H1 (cell line): Measurements from ENCODE around the gene DNAH1. TPM values are rescaled to one million over a fixed set of nuclear protein-coding genes. Genes with fewer than 3 reads are reported as not detected.
A peak's percentile ranks its signal among the peaks of the same experiment; 100 is the strongest.

Experiments
- CTCF ChIA-PET: fragments of 300-600 bp; sonication (Branson Sonifier 250); formaldehyde crosslinking; loops from one replicate; lab custom pipeline; 2021; ENCODE audit not compliant: partially characterized antibody; lab: Charles Lee
- POLR2A ChIA-PET: fragments of 300-600 bp; sonication (Branson Sonifier 250); formaldehyde crosslinking; loops from one replicate; lab custom pipeline; 2021; ENCODE audit warnings: inconsistent platforms; ENCODE audit not compliant: partially characterized antibody; lab: Charles Lee
- DNase-seq, 2 experiments: peaks; one replicate each; pipeline versions ENCODE4 v3.0.0 to v3.0.0-alpha.2; 2010 to 2022; ENCODE audit warnings: low spot score in 2 of 2, low read depth in 1 of 2, mixed read lengths in 1 of 2
- FAIRE-seq: peaks from 2 replicates; lab custom pipeline; 2011; peaks lifted over from hg19 to GRCh38; lab: Jason Lieb, UNC
- H2AFZ ChIP-seq: 2 replicates; pipeline ENCODE4 v1.8.1; 2012; ENCODE audit warnings: low read length, inconsistent platforms
- H2AK5ac ChIP-seq: 2 replicates; pipeline ENCODE4 v1.6.1; 2013; ENCODE audit warnings: low read depth, low read length
- H2BK120ac ChIP-seq: replicated peaks from 2 replicates; pipeline ENCODE3; 2013; ENCODE audit warnings: low read depth, low read length, inconsistent platforms
- H2BK12ac ChIP-seq: 2 replicates; pipeline ENCODE4 v1.6.1; 2013; ENCODE audit warnings: low read depth, low read length
- H2BK15ac ChIP-seq: 2 replicates; pipeline ENCODE4 v1.6.1; 2013; ENCODE audit warnings: low read length
- H2BK20ac ChIP-seq: 2 replicates; pipeline ENCODE4 v1.6.1; 2013; ENCODE audit warnings: low read length
- H2BK5ac ChIP-seq: 2 replicates; pipeline ENCODE4 v1.6.1; 2013; ENCODE audit warnings: low read depth, low read length
- H3K14ac ChIP-seq: 2 replicates; pipeline ENCODE4 v1.6.1; 2013; ENCODE audit warnings: inconsistent platforms; ENCODE audit not compliant: insufficient read length
- H3K18ac ChIP-seq: 2 replicates; pipeline ENCODE4 v1.6.1; 2013; ENCODE audit warnings: low read length; ENCODE audit errors: extremely low read depth
- H3K23ac ChIP-seq: 2 replicates; pipeline ENCODE4 v1.6.1; 2013; ENCODE audit warnings: inconsistent platforms; ENCODE audit not compliant: insufficient read length
- H3K23me2 ChIP-seq: 2 replicates; pipeline ENCODE4 v1.6.1; 2013; ENCODE audit warnings: low read depth, low read length
- H3K27ac ChIP-seq: 2 replicates; pipeline ENCODE4 v1.6.1; 2011; ENCODE audit warnings: low read depth, low read length, inconsistent platforms
- H3K27me3 ChIP-seq, 4 experiments: replicated peaks in 1 of 4; 1 replicate in 1 of 4; 2 replicates in 3 of 4; pipeline versions ENCODE4 v1.6.1 to v1.8.1; 2011 to 2013; ENCODE audit warnings: low read length in 3 of 4, mild to moderate bottlenecking in 3 of 4, inconsistent platforms in 2 of 4, mixed read lengths in 2 of 4, moderate library complexity in 1 of 4; ENCODE audit not compliant: control insufficient read depth in 3 of 4, insufficient read depth in 3 of 4; ENCODE audit errors: extremely low read depth in 1 of 4
- H3K36me3 ChIP-seq, 4 experiments: 2 replicates each; pipeline versions ENCODE4 v1.6.1 to v1.8.1; 2011 to 2013; ENCODE audit warnings: mild to moderate bottlenecking in 4 of 4, low read length in 3 of 4, moderate library complexity in 2 of 4, control low read depth in 1 of 4, inconsistent platforms in 1 of 4; ENCODE audit not compliant: insufficient read depth in 4 of 4, control insufficient read depth in 2 of 4
- H3K4ac ChIP-seq: replicated peaks from 2 replicates; pipeline ENCODE3; 2013; ENCODE audit warnings: low read length, low read depth, mixed read lengths, inconsistent platforms; ENCODE audit not compliant: insufficient read length
- H3K4me1 ChIP-seq, 4 experiments: replicated peaks in 1 of 4; 1 replicate in 1 of 4; 2 replicates in 3 of 4; pipeline versions ENCODE4 v1.6.1 to v1.8.1; 2011 to 2013; ENCODE audit warnings: low read length in 3 of 4, inconsistent platforms in 2 of 4, mixed read lengths in 1 of 4; ENCODE audit not compliant: insufficient read depth in 4 of 4, control insufficient read depth in 3 of 4
- H3K4me2 ChIP-seq, 2 experiments: 2 replicates each; pipeline versions ENCODE4 v1.6.1 to v1.8.1; 2011 to 2013; ENCODE audit warnings: low read depth in 2 of 2, low read length in 2 of 2, control low read depth in 1 of 2, inconsistent platforms in 1 of 2, mild to moderate bottlenecking in 1 of 2; ENCODE audit not compliant: insufficient read depth in 1 of 2
- H3K4me3 ChIP-seq, 4 experiments: fragments of 200-600, 300-600 bp in 1 of 4; sonication (generic), shearing (Covaris generic), sonication (Bioruptor Twin) in 1 of 4; 2 replicates each; pipeline versions ENCODE4 v1.5.1 to v1.8.1; 2011 to 2016; ENCODE audit warnings: low read length in 4 of 4, low read depth in 3 of 4, control low read depth in 2 of 4, inconsistent platforms in 2 of 4, mild to moderate bottlenecking in 2 of 4, mixed read lengths in 1 of 4, moderate library complexity in 1 of 4; ENCODE audit not compliant: insufficient read depth in 2 of 4; ENCODE audit errors: extremely low read depth in 1 of 4
- H3K56ac ChIP-seq: replicated peaks from 2 replicates; pipeline ENCODE3; 2013; ENCODE audit warnings: low read depth, mild to moderate bottlenecking, mixed read lengths, low read length, inconsistent platforms; ENCODE audit not compliant: insufficient read length
- H3K79me1 ChIP-seq: 2 replicates; pipeline ENCODE4 v1.6.1; 2013; ENCODE audit warnings: low read depth, low read length, control low read depth
- H3K79me2 ChIP-seq, 2 experiments: 2 replicates each; pipeline versions ENCODE4 v1.6.1 to v1.8.1; 2012 to 2013; ENCODE audit warnings: low read length in 2 of 2, mild to moderate bottlenecking in 2 of 2, inconsistent platforms in 1 of 2; ENCODE audit not compliant: insufficient read depth in 2 of 2, control insufficient read depth in 1 of 2
- H3K9ac ChIP-seq, 4 experiments: replicated peaks in 1 of 4; 1 replicate in 1 of 4; 2 replicates in 3 of 4; pipeline versions ENCODE4 v1.6.1 to v1.8.1; 2011 to 2013; ENCODE audit warnings: low read depth in 3 of 4, low read length in 3 of 4, control low read depth in 2 of 4, mild to moderate bottlenecking in 2 of 4, moderate library complexity in 2 of 4, inconsistent platforms in 1 of 4; ENCODE audit errors: extremely low read depth in 1 of 4
- H3K9me3 ChIP-seq, 2 experiments: 2 replicates each; pipeline versions ENCODE4 v1.6.1 to v1.8.1; 2012 to 2013; ENCODE audit warnings: mild to moderate bottlenecking in 2 of 2, moderate library complexity in 2 of 2, control low read depth in 1 of 2, inconsistent platforms in 1 of 2, low read depth in 1 of 2, low read length in 1 of 2, mixed read lengths in 1 of 2; ENCODE audit not compliant: insufficient read depth in 2 of 2
- H4K20me1 ChIP-seq, 2 experiments: replicated peaks in 1 of 2; 2 replicates each; pipeline versions ENCODE3 to v1.8.1; 2011 to 2013; ENCODE audit warnings: inconsistent platforms in 2 of 2, low read length in 2 of 2, mild to moderate bottlenecking in 1 of 2; ENCODE audit not compliant: insufficient read depth in 2 of 2, control insufficient read depth in 1 of 2
- H4K5ac ChIP-seq: 2 replicates; pipeline ENCODE4 v1.6.1; 2013; ENCODE audit warnings: low read length, low read depth, mixed read lengths, inconsistent platforms; ENCODE audit not compliant: insufficient read length
- H4K8ac ChIP-seq: 2 replicates; pipeline ENCODE4 v1.8.0; 2013; ENCODE audit warnings: mild to moderate bottlenecking, moderate library complexity, low read length, inconsistent platforms; ENCODE audit not compliant: insufficient read depth; ENCODE audit errors: extremely low read depth
- H4K91ac ChIP-seq: replicated peaks from 2 replicates; pipeline ENCODE3; 2013; ENCODE audit warnings: low read length, mixed read lengths, inconsistent platforms; ENCODE audit not compliant: insufficient read length
- BCL11A ChIP-seq, 2 experiments: IDR thresholded peaks; one replicate each; pipeline ENCODE4 v1.6.1; 2011; ENCODE audit warnings: low read depth in 2 of 2, low read length in 2 of 2, mild to moderate bottlenecking in 2 of 2
- CBX5 ChIP-seq: fragments of 300-800, 300-1000 bp; sonication (generic); IDR thresholded peaks from 2 replicates; pipeline ENCODE4 v1.7.1; 2016; ENCODE audit warnings: antibody characterized with exemption, low read length, low read depth
- PHF8 ChIP-seq: fragments of 200-600 bp; sonication (generic); conservative IDR thresholded peaks from 2 replicates; pipeline ENCODE4 v1.7.1; 2012; ENCODE audit warnings: low read depth, mild to moderate bottlenecking, inconsistent platforms, low read length, moderate library complexity
- TAF1 ChIP-seq: IDR thresholded peaks from 2 replicates; pipeline ENCODE4 v1.6.1; 2011; ENCODE audit warnings: mild to moderate bottlenecking, low read depth, low read length
- WGBS, 2 experiments: shearing (Covaris generic) in 1 of 2; methylation state at CpG; one replicate each; pipeline versions ENCODE4 v1.1.6 to v1.1.7; 2013 to 2015; ENCODE audit warnings: low lambda C conversion rate in 2 of 2, mixed read lengths in 2 of 2, inconsistent platforms in 1 of 2, low coverage in 1 of 2, missing lambda C conversion rate in 1 of 2; ENCODE audit not compliant: insufficient replicate concordance in 2 of 2, insufficient coverage in 1 of 2, insufficient read length in 1 of 2; ENCODE audit errors: extremely low coverage in 1 of 2, missing lambda C conversion rate in 1 of 2; 5-methylcytosine and 5-hydroxymethylcytosine counted together
- polyA plus RNA-seq, 7 experiments: library from polyadenylated mRNA; depleted of rRNA in 3 of 7; stranded (reverse) in 5 of 7; unstranded in 2 of 7; fragments of >200 nt in 5 of 7; fragments of 200-250 nt in 2 of 7; gene quantifications; 1 replicate in 5 of 7; 2 replicates in 1 of 7; 4 replicates in 1 of 7; pipeline versions ENCODE4 v1.2.1 to v1.2.3, GENCODE V29; 2011 to 2013; ENCODE audit warnings: missing spikeins in 2 of 7, mixed read lengths in 2 of 7
- total RNA-seq: library from RNA; stranded (reverse); fragmentation: NEBNext Ultra II Directional; extraction: Animal tissue kit (Norgen Biotek cat#: 25700); gene quantifications from 2 replicates; pipeline ENCODE4 v1.2.1, GENCODE V29; 2021

Gene DNAH1
- total and polyA plus RNA-seq, 2 of the 8 experiments (the other 6 are each of a cell fraction or from before 2014, with no cell fraction given), result 1.0 to 1.5 TPM

- Histone ChIP-seq H3K27ac (no peak overlapping the region), H4K20me1 (no peaks in the 10 kb centered on the region), H3K79me1 (no peaks in the 10 kb centered on the region), H3K56ac (no peak overlapping the region), H2BK120ac (no peak overlapping the region), H3K4me3 (no peak overlapping the region), H4K5ac (no peak overlapping the region), H3K14ac (no peak overlapping the region), H2AK5ac (no peak overlapping the region), H3K4me1 (peaks cover 0 to 2% (median 0%) of the 10 kb centered on the region in 4 experiments; a peak in 1 of 7 replicates), H2BK5ac (0 out of 2 replicates have a peak overlapping the region, but pooled peaks have one; percentile 21), H4K8ac (no peak overlapping the region), H3K4ac (no peak overlapping the region), H3K9me3 (no peaks in the 10 kb centered on the region), H3K18ac (no peak overlapping the region), H2BK15ac (no peak overlapping the region), H2BK12ac (no peak overlapping the region), H4K91ac (no peak overlapping the region), H3K23ac (no peak overlapping the region), H3K9ac (no peak overlapping the region), H3K23me2 (no peaks in the 10 kb centered on the region), H3K79me2 (no peaks in the 10 kb centered on the region), H2AFZ (no peak overlapping the region), H2BK20ac (no peak overlapping the region), H3K27me3 (no peaks in the 10 kb centered on the region), H3K4me2 (no peak overlapping the region), H3K36me3 (no peaks in the 10 kb centered on the region)
- FAIRE-seq (no peak), DNase-seq (no peak)
- ChIA-PET POLR2A (interaction anchor here (1.0 to 10.5 kb wide), 2 partner anchors 15 to 216 kb away, joined by 3 to 112 read pairs; partner anchors contain the start of gene SEMA3G), CTCF (interaction anchor here (0.6 to 4.4 kb wide), 7 partner anchors 9 to 210 kb away, joined by 3 to 22 read pairs (median 9); no protein-coding TSS in a partner anchor)
- TF ChIP-seq BCL11A (IDR thresholded peaks at IDR 0.05; ENCODE audit: low read depth in 2 of 2, low read length in 2 of 2) (no peak), TAF1 (no peak), PHF8 (no peak), CBX5 (no peak)
- 87% methylated on average over 10 of the region's 10 CpGs; no CpG with 5 or more reads in 1 of the 2 experiments for WGBS, 2 experiments
Measured at GRCh38 chr3:52431459-52432223, 115.5 kb downstream of the DNAH1 start.
